VCaP (cell line): ENCODE results near the gene LCORL.
A peak's percentile ranks its signal among the peaks of the same experiment; 100 is the strongest.

Experiments
- H3K27ac ChIP-seq: fragments of 450-650 bp; 2 replicates; pipeline ENCODE4 v1.5.1; 2017
- CTCF ChIP-seq: fragments of 450-650 bp; conservative IDR thresholded peaks from 2 replicates; pipeline ENCODE4 v1.5.1; 2017; ENCODE audit warnings: mild to moderate bottlenecking, moderate library complexity

The LCORL gene

GRCh38 chr4:18034099-18034498, 12.5 kb upstream of the LCORL start:
- H3K27ac ChIP-seq: no peak overlapping the region
- no peak for TF ChIP-seq CTCF

DNA sequence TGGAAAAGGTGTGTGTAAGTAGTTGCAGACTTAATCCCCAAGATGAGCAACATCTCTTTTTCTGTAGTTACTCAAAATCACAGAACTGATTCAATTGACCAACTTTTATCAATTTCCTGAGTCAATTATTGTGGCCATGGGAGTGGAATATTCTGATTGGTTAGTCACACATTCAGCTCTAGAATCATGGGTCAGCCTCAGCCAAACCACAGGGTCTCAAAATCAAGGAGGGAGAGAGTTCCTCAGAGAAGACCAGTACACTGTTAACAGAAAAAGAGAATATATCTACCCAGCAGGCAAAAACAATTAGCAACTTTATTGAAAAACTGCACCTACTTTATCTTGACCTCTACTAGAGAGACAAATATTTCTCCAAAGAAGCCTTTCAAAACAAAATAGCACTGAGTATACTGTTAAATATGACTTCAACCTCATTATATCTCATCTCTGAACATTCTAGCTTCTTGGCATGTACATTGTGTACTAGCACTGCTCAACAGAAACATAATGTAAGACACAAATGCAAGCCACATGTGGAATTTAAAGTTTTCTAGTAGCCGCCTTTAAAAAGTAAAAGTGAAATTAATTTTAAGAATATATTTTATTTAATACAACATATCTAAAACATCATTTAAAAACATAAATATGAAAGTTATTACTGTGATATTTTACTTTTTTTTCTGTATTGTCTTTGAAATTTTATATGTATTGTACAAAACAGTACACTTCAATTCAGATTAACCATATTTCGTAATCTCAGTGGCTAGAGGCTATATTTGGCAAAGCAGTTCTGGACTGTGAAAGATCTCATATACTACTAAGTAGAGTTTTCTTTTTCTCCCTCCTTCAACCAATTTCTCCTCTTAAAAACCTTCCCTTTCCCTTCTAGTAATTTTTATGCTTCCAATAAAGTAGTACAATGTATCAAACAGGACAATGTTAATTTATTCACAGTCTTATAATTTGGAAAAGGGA, 11.8 kb upstream of the LCORL start:
- TF ChIP-seq CTCF: no peak
- no peak overlapping the region for H3K27ac ChIP-seq

- no peak for TF ChIP-seq CTCF
- no peak overlapping the region for H3K27ac ChIP-seq
Measured at GRCh38 chr4:18025288-18025687, 3.7 kb upstream of the LCORL start.

- TF ChIP-seq CTCF: no peak
Measured at GRCh38 chr4:18022572-18023050, 1.1 kb upstream of the LCORL start.

GRCh38 chr4:18021470-18021719, 160 bp downstream of the LCORL start:
- TF ChIP-seq CTCF: no peak
- peak overlapping the region; percentile 91 for H3K27ac ChIP-seq

More at GRCh38 chr4:18022572-18023050, 1.1 kb upstream of the LCORL start:
- H3K27ac ChIP-seq: peak overlapping the region; percentile 91

DNA sequence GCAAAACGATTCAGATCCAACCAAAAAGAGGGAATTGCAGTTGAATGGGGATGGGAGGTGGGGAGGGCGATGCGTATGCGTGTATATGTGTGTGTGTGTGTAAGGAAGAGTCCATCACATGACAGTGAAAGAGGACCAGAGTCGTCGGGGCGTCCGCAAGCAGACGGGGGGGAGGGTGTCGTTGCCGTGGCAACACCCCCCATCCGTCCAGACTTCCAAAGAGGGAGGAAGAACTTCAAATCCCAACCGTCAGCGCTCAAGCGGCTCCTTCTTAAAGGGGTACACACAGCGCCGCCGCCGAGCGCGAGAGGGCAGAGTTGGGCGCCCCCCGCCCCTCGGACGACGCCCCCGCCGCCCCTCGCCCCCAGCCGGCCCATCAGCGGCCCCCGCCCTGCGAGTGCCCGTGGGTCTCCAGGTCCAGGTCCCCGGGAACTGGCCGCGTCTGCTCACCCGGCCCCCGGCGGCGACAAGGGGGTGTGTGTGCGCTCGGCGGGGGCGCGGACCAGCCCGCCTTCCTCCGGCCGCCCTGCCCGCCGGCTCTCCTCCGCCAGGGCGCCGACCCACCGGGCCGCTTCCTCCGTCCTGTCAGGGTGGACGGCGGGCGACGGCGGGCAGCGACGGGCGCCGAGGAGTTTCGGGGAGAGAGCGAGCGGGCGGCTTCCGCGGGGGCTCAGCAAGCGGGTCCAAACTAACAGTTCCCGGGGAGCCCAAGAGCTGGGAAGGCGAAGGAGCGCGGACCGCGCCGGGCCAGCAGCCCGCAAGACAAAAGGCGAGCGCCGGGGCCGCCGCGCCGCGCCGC, 685 bp downstream of the LCORL start:
- no peak for TF ChIP-seq CTCF
- H3K27ac ChIP-seq: peak overlapping the region; percentile 91

DNA sequence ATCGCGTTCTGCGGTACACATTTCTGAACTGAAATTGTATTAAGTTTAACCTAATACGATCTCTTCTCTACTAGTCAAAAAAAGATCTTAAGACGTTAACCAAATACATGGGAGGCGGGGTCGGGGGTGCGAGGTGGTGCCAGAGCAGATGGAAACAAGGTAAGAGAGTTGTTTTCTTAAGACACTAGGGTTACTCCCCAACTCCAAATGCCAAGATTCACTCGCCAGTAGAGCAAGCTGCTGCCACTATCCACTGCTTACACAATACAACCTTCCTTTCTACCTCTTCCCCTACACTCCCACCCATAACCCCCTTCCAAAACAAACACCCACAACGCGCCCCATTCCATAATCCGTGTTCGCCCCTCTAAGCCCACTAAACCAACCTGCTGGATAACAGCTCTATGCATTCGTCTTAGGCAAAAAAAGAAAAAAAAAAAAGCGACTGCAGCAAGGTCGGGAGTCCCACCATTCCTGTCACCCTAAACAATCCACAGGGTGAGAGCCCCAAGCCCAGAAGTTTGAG, 1.3 kb downstream of the LCORL start:
- TF ChIP-seq CTCF: no peak
- H3K27ac ChIP-seq: peak overlapping the region; percentile 91
